GM23338 (cell line): ENCODE measurements around the gene RNF157. TPM values are rescaled to one million over a fixed set of nuclear protein-coding genes. Genes with fewer than 3 reads are reported as not detected.

ENCODE experiments used
- ATAC-seq: fragments of 200-7000 bp; cut with Tn5 transposase; 3 replicates; pipeline ENCODE4 v1.9.1; 2020
- DNase-seq: peaks from one replicate; pipeline ENCODE4 v3.0.0-alpha.2; 2015; ENCODE audit warnings: low spot score
- H2AFZ ChIP-seq: fragments of 200-600 bp; sonication (generic); 2 replicates; pipeline ENCODE4 v1.8.0; 2016; ENCODE audit warnings: antibody characterized with exemption, mild to moderate bottlenecking, moderate library complexity
- H3F3A ChIP-seq: fragments of 200-600 bp; sonication (generic); replicated peaks from 2 replicates; pipeline ENCODE4 v1.8.0; 2017; ENCODE audit warnings: antibody characterized with exemption, mixed run types, low read depth
- H3K27ac ChIP-seq: fragments of 200-600 bp; sonication (generic); 2 replicates; pipeline ENCODE4 v1.6.1; 2016; ENCODE audit warnings: low read depth
- H3K27me3 ChIP-seq: fragments of 200-600 bp; sonication (generic); 2 replicates; pipeline ENCODE4 v1.8.0; 2016; ENCODE audit warnings: mild to moderate bottlenecking, mixed run types, moderate library complexity; ENCODE audit not compliant: insufficient read depth
- H3K36me3 ChIP-seq: fragments of 200-600 bp; sonication (generic); 2 replicates; pipeline ENCODE4 v1.8.0; 2016; ENCODE audit warnings: mild to moderate bottlenecking; ENCODE audit not compliant: insufficient read depth
- H3K4me1 ChIP-seq: fragments of 200-600 bp; sonication (generic); 2 replicates; pipeline ENCODE4 v1.8.0; 2016; ENCODE audit warnings: mild to moderate bottlenecking, moderate library complexity; ENCODE audit not compliant: insufficient read depth
- H3K4me2 ChIP-seq: fragments of 200-600 bp; sonication (generic); 2 replicates; pipeline ENCODE4 v1.7.1; 2017; ENCODE audit warnings: mixed run types
- H3K4me3 ChIP-seq: fragments of 200-600 bp; sonication (generic); 2 replicates; pipeline ENCODE4 v1.6.1; 2016; ENCODE audit warnings: mixed run types
- H3K79me2 ChIP-seq: fragments of 200-600 bp; sonication (generic); replicated peaks from 2 replicates; pipeline ENCODE4 v1.8.0; 2017; ENCODE audit warnings: mild to moderate bottlenecking; ENCODE audit not compliant: insufficient read depth
- H3K9me2 ChIP-seq: fragments of 200-600 bp; sonication (generic); 2 replicates; pipeline ENCODE4 v1.8.0; 2017; ENCODE audit not compliant: insufficient read depth
- H4K20me1 ChIP-seq: fragments of 200-600 bp; sonication (generic); replicated peaks from 2 replicates; pipeline ENCODE4 v1.8.0; 2017; ENCODE audit warnings: mild to moderate bottlenecking; ENCODE audit not compliant: insufficient read depth
- H3K27ac Mint-ChIP-seq: 2 replicates; pipeline ENCODE4 v1.8.0; 2020; ENCODE audit warnings: inconsistent platforms, mild to moderate bottlenecking, moderate library complexity, mixed read lengths
- H3K27me3 Mint-ChIP-seq: 3 replicates; pipeline ENCODE4 v1.8.0; 2022; ENCODE audit warnings: low read depth, mild to moderate bottlenecking, moderate library complexity, mixed read lengths, inconsistent platforms; ENCODE audit not compliant: insufficient read depth, poor library complexity
- H3K36me3 Mint-ChIP-seq: 3 replicates; pipeline ENCODE4 v1.8.0; 2021; ENCODE audit warnings: low read depth, mild to moderate bottlenecking, inconsistent platforms, moderate library complexity, mixed read lengths
- H3K4me1 Mint-ChIP-seq: 3 replicates; pipeline ENCODE4 v1.8.0; 2020; ENCODE audit warnings: mild to moderate bottlenecking, inconsistent platforms, mixed read lengths
- H3K4me3 Mint-ChIP-seq: 3 replicates; pipeline ENCODE4 v1.8.0; 2021; ENCODE audit warnings: moderate library complexity, mild to moderate bottlenecking, inconsistent platforms, mixed read lengths
- H3K9me3 Mint-ChIP-seq: 3 replicates; pipeline ENCODE4 v1.8.0; 2020; ENCODE audit warnings: moderate library complexity, mild to moderate bottlenecking, inconsistent platforms, mixed read lengths
- CREB1 ChIP-seq: fragments of 250-450 bp; sonication (Bioruptor Pico); IDR thresholded peaks from 2 replicates; pipeline ENCODE4 v1.5.0; 2020; ENCODE audit warnings: low read depth, mild to moderate bottlenecking, moderate library complexity
- EZH2 ChIP-seq: fragments of 200-600 bp; sonication (generic); IDR thresholded peaks from one replicate; pipeline ENCODE4 v1.8.0; 2017; ENCODE audit warnings: antibody characterized with exemption, mild to moderate bottlenecking, low read depth; ENCODE audit not compliant: unreplicated experiment
- EZH2phosphoT487 ChIP-seq: fragments of 200-600 bp; sonication (generic); IDR thresholded peaks from one replicate; pipeline ENCODE4 v1.8.1; 2018; ENCODE audit warnings: antibody characterized with exemption; ENCODE audit not compliant: unreplicated experiment
- JUNB ChIP-seq: IDR thresholded peaks from one replicate; pipeline ENCODE4 v1.6.1; 2016; ENCODE audit warnings: antibody characterized with exemption; ENCODE audit not compliant: unreplicated experiment
- NANOG ChIP-seq: IDR thresholded peaks from 2 replicates; pipeline ENCODE4 v1.6.1; 2016; ENCODE audit warnings: antibody characterized with exemption, borderline replicate concordance
- POLR2AphosphoS5 ChIP-seq: IDR thresholded peaks from 2 replicates; pipeline ENCODE4 v1.6.1; 2016; ENCODE audit warnings: antibody characterized with exemption, low read depth
- STAT1 ChIP-seq: IDR thresholded peaks from one replicate; pipeline ENCODE4 v1.6.1; 2016; ENCODE audit warnings: antibody characterized with exemption; ENCODE audit not compliant: unreplicated experiment
- ZNF114 ChIP-seq: fragments of 250-450 bp; sonication (Bioruptor Pico); IDR thresholded peaks from 2 replicates; pipeline ENCODE4 v1.5.0; 2020; ENCODE audit warnings: mild to moderate bottlenecking, moderate library complexity
- ZNF331 ChIP-seq: fragments of 250-450 bp; sonication (Bioruptor Pico); IDR thresholded peaks from 2 replicates; pipeline ENCODE4 v1.5.0; 2020; ENCODE audit warnings: low read depth, mild to moderate bottlenecking, moderate library complexity
- polyA plus RNA-seq: library from polyadenylated mRNA; unstranded; fragments of >200 nt; fragmentation: Nextera tagmentation; extraction: Ambion mirVana; gene quantifications from 2 replicates; pipeline ENCODE4 v1.2.1, GENCODE V29; 2016
- total RNA-seq: library from RNA; depleted of rRNA; stranded (reverse); fragments of >200 nt; shearing (Covaris generic); gene quantifications from 2 replicates; pipeline ENCODE4 v1.2.3, GENCODE V29; 2014
- TF ChIP-seq, protein P1 (sequence below): fragments of 250-450 bp; sonication (Bioruptor Pico); IDR thresholded peaks from 2 replicates; pipeline ENCODE4 v1.5.0; 2020; ENCODE audit warnings: mild to moderate bottlenecking, moderate library complexity
- TF ChIP-seq, protein P2 (sequence below): IDR thresholded peaks from one replicate; pipeline ENCODE4 v1.6.1; 2018; ENCODE audit warnings: antibody characterized with exemption; ENCODE audit not compliant: unreplicated experiment
- TF ChIP-seq, protein P3 (sequence below): IDR thresholded peaks from 2 replicates; pipeline ENCODE4 v1.6.1; 2016; ENCODE audit warnings: antibody characterized with exemption
- TF ChIP-seq, protein P4 (sequence below), 2 experiments: fragments of 200-600 bp in 1 of 2; sonication (generic) in 1 of 2; conservative IDR thresholded peaks; 2 replicates each; pipeline versions ENCODE4 v1.5.1 to v1.6.1; 2016 to 2017; ENCODE audit warnings: antibody characterized with exemption in 2 of 2, low read depth in 2 of 2, mild to moderate bottlenecking in 2 of 2, moderate library complexity in 1 of 2

The RNF157 gene
- total and polyA plus RNA-seq, 2 experiments from 2014 or later, result 7.8 to 11.7 TPM

DNA sequence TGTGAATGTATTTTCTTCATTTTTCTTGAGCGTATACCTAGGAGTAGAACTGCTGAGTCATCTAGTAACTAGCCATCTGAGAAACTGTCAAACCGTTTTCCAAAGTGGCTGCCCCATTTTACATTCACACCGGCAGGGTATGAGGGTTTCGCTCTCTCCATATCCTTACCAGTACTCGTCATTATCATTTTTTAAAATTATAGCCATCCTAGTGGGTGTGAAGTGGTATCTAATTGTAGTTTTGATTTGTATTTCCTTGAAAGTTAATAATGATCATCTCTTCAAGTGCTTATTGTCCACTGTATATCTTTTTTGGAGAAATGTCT, 6.0 kb downstream of the RNF157 start:
- Histone ChIP-seq H3K4me1 (no peaks in the 10 kb centered on the region), H4K20me1 (peaks cover 6% of the 10 kb centered on the region), H3K27me3 (peaks cover 24% of the 10 kb centered on the region), H3K4me3 (no peak overlapping the region), H3K4me2 (no peak overlapping the region), H3K79me2 (no peaks in the 10 kb centered on the region; the same call in 1 of the 2 replicates), H3K9me2 (no peaks in the 10 kb centered on the region), H3K36me3 (no peaks in the 10 kb centered on the region), H3F3A (no peaks in the 10 kb centered on the region), H3K27ac (no peak overlapping the region), H2AFZ (no peak overlapping the region)
- Mint-ChIP-seq H3K27me3 (peaks cover 13% of the 10 kb centered on the region), H3K4me1 (peaks cover 2% of the 10 kb centered on the region; the same call in 2 of the 3 replicates), H3K36me3 (no peaks in the 10 kb centered on the region), H3K9me3 (no peaks in the 10 kb centered on the region), H3K4me3 (no peak overlapping the region), H3K27ac (no peak overlapping the region)
- TF ChIP-seq EZH2, result no peak
- TF ChIP-seq, protein P1, sequence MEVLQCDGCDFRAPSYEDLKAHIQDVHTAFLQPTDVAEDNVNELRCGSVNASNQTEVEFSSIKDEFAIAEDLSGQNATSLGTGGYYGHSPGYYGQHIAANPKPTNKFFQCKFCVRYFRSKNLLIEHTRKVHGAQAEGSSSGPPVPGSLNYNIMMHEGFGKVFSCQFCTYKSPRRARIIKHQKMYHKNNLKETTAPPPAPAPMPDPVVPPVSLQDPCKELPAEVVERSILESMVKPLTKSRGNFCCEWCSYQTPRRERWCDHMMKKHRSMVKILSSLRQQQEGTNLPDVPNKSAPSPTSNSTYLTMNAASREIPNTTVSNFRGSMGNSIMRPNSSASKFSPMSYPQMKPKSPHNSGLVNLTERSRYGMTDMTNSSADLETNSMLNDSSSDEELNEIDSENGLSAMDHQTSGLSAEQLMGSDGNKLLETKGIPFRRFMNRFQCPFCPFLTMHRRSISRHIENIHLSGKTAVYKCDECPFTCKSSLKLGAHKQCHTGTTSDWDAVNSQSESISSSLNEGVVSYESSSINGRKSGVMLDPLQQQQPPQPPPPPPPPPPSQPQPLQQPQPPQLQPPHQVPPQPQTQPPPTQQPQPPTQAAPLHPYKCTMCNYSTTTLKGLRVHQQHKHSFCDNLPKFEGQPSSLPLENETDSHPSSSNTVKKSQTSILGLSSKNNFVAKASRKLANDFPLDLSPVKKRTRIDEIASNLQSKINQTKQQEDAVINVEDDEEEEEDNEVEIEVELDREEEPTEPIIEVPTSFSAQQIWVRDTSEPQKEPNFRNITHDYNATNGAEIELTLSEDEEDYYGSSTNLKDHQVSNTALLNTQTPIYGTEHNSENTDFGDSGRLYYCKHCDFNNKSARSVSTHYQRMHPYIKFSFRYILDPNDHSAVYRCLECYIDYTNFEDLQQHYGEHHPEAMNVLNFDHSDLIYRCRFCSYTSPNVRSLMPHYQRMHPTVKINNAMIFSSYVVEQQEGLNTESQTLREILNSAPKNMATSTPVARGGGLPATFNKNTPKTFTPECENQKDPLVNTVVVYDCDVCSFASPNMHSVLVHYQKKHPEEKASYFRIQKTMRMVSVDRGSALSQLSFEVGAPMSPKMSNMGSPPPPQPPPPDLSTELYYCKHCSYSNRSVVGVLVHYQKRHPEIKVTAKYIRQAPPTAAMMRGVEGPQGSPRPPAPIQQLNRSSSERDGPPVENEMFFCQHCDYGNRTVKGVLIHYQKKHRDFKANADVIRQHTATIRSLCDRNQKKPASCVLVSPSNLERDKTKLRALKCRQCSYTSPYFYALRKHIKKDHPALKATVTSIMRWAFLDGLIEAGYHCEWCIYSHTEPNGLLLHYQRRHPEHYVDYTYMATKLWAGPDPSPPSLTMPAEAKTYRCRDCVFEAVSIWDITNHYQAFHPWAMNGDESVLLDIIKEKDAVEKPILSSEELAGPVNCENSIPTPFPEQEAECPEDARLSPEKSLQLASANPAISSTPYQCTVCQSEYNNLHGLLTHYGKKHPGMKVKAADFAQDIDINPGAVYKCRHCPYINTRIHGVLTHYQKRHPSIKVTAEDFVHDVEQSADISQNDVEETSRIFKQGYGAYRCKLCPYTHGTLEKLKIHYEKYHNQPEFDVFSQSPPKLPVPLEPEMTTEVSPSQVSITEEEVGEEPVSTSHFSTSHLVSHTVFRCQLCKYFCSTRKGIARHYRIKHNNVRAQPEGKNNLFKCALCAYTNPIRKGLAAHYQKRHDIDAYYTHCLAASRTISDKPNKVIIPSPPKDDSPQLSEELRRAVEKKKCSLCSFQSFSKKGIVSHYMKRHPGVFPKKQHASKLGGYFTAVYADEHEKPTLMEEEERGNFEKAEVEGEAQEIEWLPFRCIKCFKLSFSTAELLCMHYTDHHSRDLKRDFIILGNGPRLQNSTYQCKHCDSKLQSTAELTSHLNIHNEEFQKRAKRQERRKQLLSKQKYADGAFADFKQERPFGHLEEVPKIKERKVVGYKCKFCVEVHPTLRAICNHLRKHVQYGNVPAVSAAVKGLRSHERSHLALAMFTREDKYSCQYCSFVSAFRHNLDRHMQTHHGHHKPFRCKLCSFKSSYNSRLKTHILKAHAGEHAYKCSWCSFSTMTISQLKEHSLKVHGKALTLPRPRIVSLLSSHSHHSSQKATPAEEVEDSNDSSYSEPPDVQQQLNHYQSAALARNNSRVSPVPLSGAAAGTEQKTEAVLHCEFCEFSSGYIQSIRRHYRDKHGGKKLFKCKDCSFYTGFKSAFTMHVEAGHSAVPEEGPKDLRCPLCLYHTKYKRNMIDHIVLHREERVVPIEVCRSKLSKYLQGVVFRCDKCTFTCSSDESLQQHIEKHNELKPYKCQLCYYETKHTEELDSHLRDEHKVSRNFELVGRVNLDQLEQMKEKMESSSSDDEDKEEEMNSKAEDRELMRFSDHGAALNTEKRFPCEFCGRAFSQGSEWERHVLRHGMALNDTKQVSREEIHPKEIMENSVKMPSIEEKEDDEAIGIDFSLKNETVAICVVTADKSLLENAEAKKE (CRISPR knock-in tag), result no peak
- TF ChIP-seq POLR2AphosphoS5, result no peak
- no peak for TF ChIP-seq ZNF331 (CRISPR knock-in tag)
- TF ChIP-seq STAT1, result no peak
- TF ChIP-seq, protein P2, sequence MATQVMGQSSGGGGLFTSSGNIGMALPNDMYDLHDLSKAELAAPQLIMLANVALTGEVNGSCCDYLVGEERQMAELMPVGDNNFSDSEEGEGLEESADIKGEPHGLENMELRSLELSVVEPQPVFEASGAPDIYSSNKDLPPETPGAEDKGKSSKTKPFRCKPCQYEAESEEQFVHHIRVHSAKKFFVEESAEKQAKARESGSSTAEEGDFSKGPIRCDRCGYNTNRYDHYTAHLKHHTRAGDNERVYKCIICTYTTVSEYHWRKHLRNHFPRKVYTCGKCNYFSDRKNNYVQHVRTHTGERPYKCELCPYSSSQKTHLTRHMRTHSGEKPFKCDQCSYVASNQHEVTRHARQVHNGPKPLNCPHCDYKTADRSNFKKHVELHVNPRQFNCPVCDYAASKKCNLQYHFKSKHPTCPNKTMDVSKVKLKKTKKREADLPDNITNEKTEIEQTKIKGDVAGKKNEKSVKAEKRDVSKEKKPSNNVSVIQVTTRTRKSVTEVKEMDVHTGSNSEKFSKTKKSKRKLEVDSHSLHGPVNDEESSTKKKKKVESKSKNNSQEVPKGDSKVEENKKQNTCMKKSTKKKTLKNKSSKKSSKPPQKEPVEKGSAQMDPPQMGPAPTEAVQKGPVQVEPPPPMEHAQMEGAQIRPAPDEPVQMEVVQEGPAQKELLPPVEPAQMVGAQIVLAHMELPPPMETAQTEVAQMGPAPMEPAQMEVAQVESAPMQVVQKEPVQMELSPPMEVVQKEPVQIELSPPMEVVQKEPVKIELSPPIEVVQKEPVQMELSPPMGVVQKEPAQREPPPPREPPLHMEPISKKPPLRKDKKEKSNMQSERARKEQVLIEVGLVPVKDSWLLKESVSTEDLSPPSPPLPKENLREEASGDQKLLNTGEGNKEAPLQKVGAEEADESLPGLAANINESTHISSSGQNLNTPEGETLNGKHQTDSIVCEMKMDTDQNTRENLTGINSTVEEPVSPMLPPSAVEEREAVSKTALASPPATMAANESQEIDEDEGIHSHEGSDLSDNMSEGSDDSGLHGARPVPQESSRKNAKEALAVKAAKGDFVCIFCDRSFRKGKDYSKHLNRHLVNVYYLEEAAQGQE, result no peak
- TF ChIP-seq, protein P3, sequence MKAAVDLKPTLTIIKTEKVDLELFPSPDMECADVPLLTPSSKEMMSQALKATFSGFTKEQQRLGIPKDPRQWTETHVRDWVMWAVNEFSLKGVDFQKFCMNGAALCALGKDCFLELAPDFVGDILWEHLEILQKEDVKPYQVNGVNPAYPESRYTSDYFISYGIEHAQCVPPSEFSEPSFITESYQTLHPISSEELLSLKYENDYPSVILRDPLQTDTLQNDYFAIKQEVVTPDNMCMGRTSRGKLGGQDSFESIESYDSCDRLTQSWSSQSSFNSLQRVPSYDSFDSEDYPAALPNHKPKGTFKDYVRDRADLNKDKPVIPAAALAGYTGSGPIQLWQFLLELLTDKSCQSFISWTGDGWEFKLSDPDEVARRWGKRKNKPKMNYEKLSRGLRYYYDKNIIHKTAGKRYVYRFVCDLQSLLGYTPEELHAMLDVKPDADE, result no peak
- no peak for TF ChIP-seq ZNF114 (CRISPR knock-in tag)
- TF ChIP-seq, protein P4, sequence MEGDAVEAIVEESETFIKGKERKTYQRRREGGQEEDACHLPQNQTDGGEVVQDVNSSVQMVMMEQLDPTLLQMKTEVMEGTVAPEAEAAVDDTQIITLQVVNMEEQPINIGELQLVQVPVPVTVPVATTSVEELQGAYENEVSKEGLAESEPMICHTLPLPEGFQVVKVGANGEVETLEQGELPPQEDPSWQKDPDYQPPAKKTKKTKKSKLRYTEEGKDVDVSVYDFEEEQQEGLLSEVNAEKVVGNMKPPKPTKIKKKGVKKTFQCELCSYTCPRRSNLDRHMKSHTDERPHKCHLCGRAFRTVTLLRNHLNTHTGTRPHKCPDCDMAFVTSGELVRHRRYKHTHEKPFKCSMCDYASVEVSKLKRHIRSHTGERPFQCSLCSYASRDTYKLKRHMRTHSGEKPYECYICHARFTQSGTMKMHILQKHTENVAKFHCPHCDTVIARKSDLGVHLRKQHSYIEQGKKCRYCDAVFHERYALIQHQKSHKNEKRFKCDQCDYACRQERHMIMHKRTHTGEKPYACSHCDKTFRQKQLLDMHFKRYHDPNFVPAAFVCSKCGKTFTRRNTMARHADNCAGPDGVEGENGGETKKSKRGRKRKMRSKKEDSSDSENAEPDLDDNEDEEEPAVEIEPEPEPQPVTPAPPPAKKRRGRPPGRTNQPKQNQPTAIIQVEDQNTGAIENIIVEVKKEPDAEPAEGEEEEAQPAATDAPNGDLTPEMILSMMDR (conservative IDR thresholded peaks at IDR 0.05; ENCODE audit: low read depth in 2 of 2), result no peak
- no peak for TF ChIP-seq EZH2phosphoT487
- TF ChIP-seq NANOG, result no peak
- TF ChIP-seq JUNB, result no peak
- no peak for TF ChIP-seq CREB1
- no peak for ATAC-seq
- DNase-seq, result no peak
